Measurements from ENCODE around the gene CAPRIN1.

Gene CAPRIN1

GRCh38 chr11:34114471-34114870 lies 62.9 kb downstream of the CAPRIN1 start:
- Histone ChIP-seq H3K4me3 (replicated peaks; ENCODE audit: insufficient read depth, low read length) (no peak overlapping the region), H3K27ac (replicated peaks) (no peak overlapping the region), H3K27me3 (ENCODE audit: insufficient read depth, poor library complexity, severe bottlenecking) (no peaks in the 10 kb centered on the region)
- DNase-seq (ENCODE audit: low read depth in 1 of 2, low spot score in 1 of 2) = no peak
- TF ChIP-seq GABPA (IDR thresholded peaks at IDR 0.05; ENCODE audit: low read depth) (no peak), SPI1 (IDR thresholded peaks at IDR 0.05; ENCODE audit: borderline replicate concordance, low read depth) (no peak), CTCF (IDR thresholded peaks at IDR 0.05; ENCODE audit: insufficient read depth, low read length) (no peak)

GRCh38 chr11:34120651-34121050 lies 69.1 kb downstream of the CAPRIN1 start:
- H3K27ac ChIP-seq (replicated peaks) = no peak overlapping the region
- H3K27me3 ChIP-seq (ENCODE audit: insufficient read depth, poor library complexity, severe bottlenecking) = no peaks in the 10 kb centered on the region
- no peak overlapping the region for H3K4me3 ChIP-seq (replicated peaks; ENCODE audit: insufficient read depth, low read length)
- TF ChIP-seq REST (IDR thresholded peaks at IDR 0.05; ENCODE audit: insufficient replicate concordance, low read depth) = no peak
- TF ChIP-seq GABPA (IDR thresholded peaks at IDR 0.05; ENCODE audit: low read depth) = no peak
- DNase-seq (ENCODE audit: low read depth in 1 of 2, low spot score in 1 of 2) = no peak

- TF ChIP-seq CTCF (IDR thresholded peaks at IDR 0.05; ENCODE audit: insufficient read depth, low read length) (no peak), GABPA (IDR thresholded peaks at IDR 0.05; ENCODE audit: low read depth) (no peak), REST (IDR thresholded peaks at IDR 0.05; ENCODE audit: insufficient replicate concordance, low read depth) (no peak)
- no peak for DNase-seq (ENCODE audit: low read depth in 1 of 2, low spot score in 1 of 2)
- no peaks in the 10 kb centered on the region for H3K27me3 ChIP-seq (ENCODE audit: insufficient read depth, poor library complexity, severe bottlenecking)
- no peak overlapping the region for H3K4me3 ChIP-seq (replicated peaks; ENCODE audit: insufficient read depth, low read length)
- H3K27ac ChIP-seq (replicated peaks) = no peak overlapping the region
Measured at GRCh38 chr11:34124885-34125668, 73.5 kb downstream of the CAPRIN1 start.

- no peak overlapping the region for H3K27ac ChIP-seq (replicated peaks)
- TF ChIP-seq POLR2AphosphoS5 (IDR thresholded peaks at IDR 0.05; ENCODE audit: low read depth) (no peak), REST (IDR thresholded peaks at IDR 0.05; ENCODE audit: insufficient replicate concordance, low read depth) (no peak), GABPA (IDR thresholded peaks at IDR 0.05; ENCODE audit: low read depth) (no peak), CTCF (IDR thresholded peaks at IDR 0.05; ENCODE audit: insufficient read depth, low read length) (no peak), SPI1 (IDR thresholded peaks at IDR 0.05; ENCODE audit: borderline replicate concordance, low read depth) (no peak)
- no peak overlapping the region for H3K4me3 ChIP-seq (replicated peaks; ENCODE audit: insufficient read depth, low read length)
- H3K27me3 ChIP-seq (ENCODE audit: insufficient read depth, poor library complexity, severe bottlenecking) = no peaks in the 10 kb centered on the region
- DNase-seq (ENCODE audit: low read depth in 1 of 2, low spot score in 1 of 2) = no peak
Measured at GRCh38 chr11:34126959-34127848, 75.7 kb downstream of the CAPRIN1 start.

Data from HL-60 (cell line).